GM13977 (cell line): ENCODE measurements around the gene METTL1.
A peak's percentile ranks its signal among the peaks of the same experiment; 100 is the strongest.

Experiments used
- DNase-seq: peaks from one replicate; pipeline ENCODE4 v3.0.0; 2012; ENCODE audit warnings: low spot score
- in situ Hi-C: fragments of 300-500 bp; cut with MboI; formaldehyde crosslinking; loops from one replicate; pipeline ENCODE4 v1.12.0; 2022; ENCODE audit warnings: low sequenced_read_pairs, low pct_unique_long_range_greater_than_20kb, mixed read lengths, inconsistent platforms; ENCODE audit not compliant: unreplicated experiment
- TF ChIP-seq, protein P1 (sequence below): IDR thresholded peaks from 2 replicates; pipeline ENCODE4 v1.5.1; 2012; ENCODE audit warnings: mild to moderate bottlenecking, control low read depth; ENCODE audit not compliant: insufficient read depth; ENCODE audit errors: extremely low read depth, missing control alignments

Gene METTL1

DNA sequence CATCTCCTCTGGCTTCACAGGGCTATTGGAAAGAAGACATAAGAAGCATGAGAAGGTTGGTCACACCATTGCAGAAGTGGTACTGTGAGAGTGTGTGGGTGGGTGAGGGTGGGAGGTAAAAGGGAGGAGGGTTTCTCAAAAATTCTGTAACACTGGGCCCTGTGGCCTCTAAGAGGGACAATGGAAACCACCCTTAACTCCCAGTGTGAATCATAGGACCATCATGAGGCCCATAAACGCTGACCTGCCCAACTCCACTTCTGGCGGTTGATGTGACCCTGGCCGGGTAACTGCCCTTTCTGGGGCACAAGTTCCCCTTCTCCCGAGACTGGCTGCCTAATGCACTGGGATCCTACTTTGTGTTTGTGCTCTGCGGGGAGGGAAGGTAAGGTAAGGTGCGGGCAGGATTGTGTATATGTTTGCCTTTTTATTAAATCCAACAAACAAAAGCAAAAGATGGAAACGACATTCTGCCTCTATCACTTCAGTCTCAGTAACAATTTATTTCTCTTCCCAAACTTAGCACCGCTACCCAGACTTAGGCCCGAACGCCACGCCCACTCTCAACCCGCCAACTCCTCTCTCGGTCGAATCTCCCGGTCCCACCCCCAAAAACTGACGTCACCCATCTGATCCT, 551 bp downstream of the METTL1 start:
- TF ChIP-seq, protein P1, sequence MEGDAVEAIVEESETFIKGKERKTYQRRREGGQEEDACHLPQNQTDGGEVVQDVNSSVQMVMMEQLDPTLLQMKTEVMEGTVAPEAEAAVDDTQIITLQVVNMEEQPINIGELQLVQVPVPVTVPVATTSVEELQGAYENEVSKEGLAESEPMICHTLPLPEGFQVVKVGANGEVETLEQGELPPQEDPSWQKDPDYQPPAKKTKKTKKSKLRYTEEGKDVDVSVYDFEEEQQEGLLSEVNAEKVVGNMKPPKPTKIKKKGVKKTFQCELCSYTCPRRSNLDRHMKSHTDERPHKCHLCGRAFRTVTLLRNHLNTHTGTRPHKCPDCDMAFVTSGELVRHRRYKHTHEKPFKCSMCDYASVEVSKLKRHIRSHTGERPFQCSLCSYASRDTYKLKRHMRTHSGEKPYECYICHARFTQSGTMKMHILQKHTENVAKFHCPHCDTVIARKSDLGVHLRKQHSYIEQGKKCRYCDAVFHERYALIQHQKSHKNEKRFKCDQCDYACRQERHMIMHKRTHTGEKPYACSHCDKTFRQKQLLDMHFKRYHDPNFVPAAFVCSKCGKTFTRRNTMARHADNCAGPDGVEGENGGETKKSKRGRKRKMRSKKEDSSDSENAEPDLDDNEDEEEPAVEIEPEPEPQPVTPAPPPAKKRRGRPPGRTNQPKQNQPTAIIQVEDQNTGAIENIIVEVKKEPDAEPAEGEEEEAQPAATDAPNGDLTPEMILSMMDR: no peak
- peak; percentile 90 for DNase-seq
- in situ Hi-C loops: no loop called here

DNA sequence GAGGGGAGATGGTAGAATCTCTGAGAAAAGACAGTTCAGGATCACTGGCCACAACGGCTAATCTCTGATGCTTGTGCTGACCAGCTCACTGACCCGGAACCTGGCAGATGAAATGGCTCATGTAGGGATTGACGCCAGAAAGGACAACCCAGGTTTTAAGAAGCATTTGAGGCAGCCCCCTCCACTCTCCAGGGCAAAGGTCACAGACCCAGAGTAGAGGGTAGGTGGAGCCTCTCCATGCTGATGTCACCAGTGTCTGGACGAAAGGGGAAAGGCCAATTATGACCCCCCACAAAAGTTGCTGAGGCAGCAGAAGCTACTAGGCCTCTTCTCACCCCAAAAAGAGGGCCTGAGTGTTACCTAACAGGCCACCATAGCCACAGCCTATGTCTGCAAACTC, 1.2 kb downstream of the METTL1 start:
- no peak for DNase-seq
- TF ChIP-seq, protein P1: no peak
- in situ Hi-C loops: no loop called here

DNA sequence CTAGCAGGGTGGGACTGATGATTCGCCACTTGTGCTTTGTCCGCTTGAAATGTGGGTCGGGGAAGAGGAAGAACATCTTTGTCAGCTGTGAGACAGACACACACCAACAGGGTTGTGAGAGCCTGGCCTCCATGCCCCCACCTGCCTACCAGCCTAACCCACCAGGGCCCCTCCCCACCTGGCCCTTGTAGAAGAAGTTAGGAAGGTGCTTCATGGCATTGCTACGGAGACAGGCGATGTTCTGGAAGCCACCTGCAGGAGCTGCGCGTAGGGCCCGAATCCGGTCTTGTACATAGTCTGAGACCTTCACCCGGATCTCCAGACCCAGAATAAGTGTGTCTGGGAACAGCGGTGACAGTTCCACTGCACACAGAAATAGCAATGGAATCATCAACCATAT, 2.3 kb downstream of the METTL1 start:
- in situ Hi-C loops: no loop called here
- no peak for DNase-seq
- TF ChIP-seq, protein P1: no peak

DNA sequence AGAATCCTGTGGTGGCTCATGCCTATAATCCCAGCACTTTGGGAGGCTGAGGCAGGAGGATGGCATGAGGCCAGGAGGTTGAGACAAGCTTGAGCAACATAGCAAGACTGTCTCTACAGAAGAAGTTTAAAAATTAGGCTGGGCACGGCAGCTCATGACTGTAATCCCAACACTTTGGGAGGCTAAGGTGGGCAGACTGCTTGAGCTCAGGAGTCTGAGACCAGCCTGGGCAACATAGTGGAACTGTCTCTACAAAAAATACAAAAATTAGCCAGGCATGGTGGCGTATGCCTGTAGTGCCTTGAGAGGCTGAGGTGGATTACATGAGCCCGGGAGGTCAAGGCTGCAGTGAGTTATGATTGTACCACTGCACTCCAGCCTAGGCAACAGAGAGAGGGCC, 4.0 kb downstream of the METTL1 start:
- in situ Hi-C loops: no loop called here
- no peak for DNase-seq
- TF ChIP-seq, protein P1: no peak

DNA sequence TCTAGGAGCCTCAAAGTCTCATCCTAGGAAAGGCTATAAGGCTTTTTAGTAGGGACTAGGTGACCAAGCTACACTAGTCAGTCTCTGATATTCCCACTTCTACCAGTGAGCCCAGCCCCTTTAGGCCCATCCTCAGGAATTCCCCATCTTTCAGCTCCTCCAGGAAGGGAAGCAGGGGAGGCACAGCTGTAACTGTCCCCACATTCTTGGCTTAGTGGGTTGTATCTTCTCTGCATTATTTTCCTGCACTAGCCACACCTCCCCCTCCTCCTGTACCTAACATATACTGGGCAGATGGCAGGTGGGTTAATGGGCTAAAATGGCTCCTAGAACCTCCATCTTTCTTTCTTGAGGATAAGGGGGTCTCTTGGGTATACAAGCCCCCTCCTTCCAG, 4.6 kb downstream of the METTL1 start:
- TF ChIP-seq, protein P1: no peak
- in situ Hi-C loops: no loop called here
- DNase-seq: no peak

DNA sequence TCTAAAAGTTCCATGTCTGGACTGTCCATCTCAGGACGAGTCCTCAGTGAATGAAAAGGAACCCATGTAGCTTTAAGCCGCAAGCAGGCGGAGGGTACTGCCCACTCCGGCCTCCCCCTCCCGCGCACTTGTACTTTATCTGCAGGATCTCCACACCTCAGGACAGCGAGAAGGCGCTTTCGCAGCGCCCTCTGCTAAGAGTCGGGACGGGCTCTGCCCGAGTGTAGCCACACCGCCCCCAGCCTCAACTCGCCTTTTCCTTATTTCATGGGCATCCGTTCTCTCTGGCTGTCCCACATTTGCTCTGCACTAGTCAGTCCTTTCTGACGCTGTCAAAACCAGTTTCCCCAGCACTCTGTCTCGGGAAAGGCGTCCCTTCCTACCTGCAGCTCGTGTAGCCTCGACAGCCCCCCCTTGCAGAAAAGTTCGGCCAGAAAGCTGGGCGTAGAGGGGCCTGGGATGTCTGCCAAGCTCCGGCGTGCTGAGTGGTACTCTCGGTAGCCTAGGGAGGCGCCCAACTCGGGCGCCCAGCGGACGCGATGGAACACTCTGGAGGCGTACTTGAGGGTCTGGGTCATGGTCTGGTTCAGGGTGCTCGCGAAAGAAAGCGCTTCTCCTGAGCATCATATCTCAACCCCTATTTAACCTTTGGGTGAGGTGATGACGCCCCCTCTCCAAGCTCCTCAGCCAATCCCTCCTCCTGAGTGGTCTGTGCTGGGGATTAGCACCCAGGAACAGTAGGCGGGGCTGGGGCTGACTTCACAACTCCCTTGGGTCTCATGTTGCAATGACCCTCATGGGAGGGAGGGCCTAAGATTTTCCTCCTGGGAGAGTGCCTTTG, 5.2 kb downstream of the METTL1 start, which contains the start of gene CYP27B1:
Gene CYP27B1 (minus strand): TSS at position 615 of the 841 bp plus-strand sequence. CDS start 37 bp downstream, at position 578.
- TF ChIP-seq, protein P1: no peak
- in situ Hi-C loops: no loop called here
- no peak for DNase-seq
